Inferior parietal cortex (tissue), 1 donor: Measurements from ENCODE around the gene VSIG10.
"Not testable (repeated sequence)": the region's sequence is repeated elsewhere in the genome, so short reads cannot be mapped to it uniquely, and the experiment has no call there.

Experiments used
- DNase-seq: peaks from one replicate; pipeline ENCODE4 v3.0.0-alpha.2; 2016; ENCODE audit errors: extremely low spot score

Gene VSIG10, protein sequence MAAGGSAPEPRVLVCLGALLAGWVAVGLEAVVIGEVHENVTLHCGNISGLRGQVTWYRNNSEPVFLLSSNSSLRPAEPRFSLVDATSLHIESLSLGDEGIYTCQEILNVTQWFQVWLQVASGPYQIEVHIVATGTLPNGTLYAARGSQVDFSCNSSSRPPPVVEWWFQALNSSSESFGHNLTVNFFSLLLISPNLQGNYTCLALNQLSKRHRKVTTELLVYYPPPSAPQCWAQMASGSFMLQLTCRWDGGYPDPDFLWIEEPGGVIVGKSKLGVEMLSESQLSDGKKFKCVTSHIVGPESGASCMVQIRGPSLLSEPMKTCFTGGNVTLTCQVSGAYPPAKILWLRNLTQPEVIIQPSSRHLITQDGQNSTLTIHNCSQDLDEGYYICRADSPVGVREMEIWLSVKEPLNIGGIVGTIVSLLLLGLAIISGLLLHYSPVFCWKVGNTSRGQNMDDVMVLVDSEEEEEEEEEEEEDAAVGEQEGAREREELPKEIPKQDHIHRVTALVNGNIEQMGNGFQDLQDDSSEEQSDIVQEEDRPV

GRCh38 chr12:118103601-118104382 lies at the start of gene VSIG10:
Gene VSIG10 (minus strand): TSS chr12:118104011. CDS start chr12:118103671, 340 bp downstream.
- DNase-seq, result peak; percentile 19

DNA sequence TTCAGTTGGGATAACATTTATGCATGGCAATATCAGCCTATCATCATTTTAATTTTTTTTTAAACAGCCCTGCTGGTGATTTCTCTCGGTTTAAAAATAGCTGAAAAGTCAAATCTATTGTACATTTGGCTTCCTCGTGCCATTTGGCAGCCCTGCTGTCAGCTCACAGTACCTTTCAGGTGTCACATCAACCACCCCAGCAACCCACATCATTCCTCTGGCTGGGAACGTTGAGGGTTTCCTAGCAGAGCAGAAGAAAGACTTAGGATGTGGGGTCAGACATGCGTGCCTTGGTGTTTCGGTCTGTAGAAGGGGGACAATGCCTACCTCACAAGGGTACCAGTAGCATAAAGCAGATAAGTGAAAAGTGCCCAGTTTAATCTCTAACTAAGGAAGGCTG lies 47.9 kb upstream of the VSIG10 start:
- no peak for DNase-seq

DNA sequence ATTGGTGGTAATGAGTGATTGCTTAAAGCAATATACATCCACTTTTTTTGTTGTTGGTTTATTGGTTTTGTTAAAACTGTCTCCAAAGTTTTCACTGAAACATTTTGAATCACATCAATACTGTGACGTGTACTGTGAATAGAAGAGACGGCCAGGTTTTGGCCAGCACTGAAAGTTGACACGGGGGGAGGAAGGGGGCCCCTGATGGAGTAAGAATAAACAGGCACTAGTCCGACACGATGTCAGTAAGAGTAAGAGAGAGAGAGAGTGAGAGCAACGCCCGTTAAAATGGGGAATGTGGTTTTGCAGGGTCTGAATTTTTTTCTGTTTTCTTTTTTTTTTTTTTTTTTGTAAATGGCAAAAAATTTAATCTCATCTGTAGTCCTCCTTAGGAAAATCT lies 46.8 kb upstream of the VSIG10 start:
- DNase-seq, result no peak

GRCh38 chr12:118148287-118148686 lies 44.5 kb upstream of the VSIG10 start:
- DNase-seq, result no peak

GRCh38 chr12:118145798-118146156 lies 42.0 kb upstream of the VSIG10 start:
- DNase-seq, result no peak

- no peak for DNase-seq
These were observed 41.4 kb upstream of the VSIG10 start for GRCh38 chr12:118145113-118145797.

GRCh38 chr12:118144499-118144898 lies 40.7 kb upstream of the VSIG10 start:
- DNase-seq, result no peak

GRCh38 chr12:118140825-118141224 lies 37.0 kb upstream of the VSIG10 start:
- DNase-seq, result no peak

DNA sequence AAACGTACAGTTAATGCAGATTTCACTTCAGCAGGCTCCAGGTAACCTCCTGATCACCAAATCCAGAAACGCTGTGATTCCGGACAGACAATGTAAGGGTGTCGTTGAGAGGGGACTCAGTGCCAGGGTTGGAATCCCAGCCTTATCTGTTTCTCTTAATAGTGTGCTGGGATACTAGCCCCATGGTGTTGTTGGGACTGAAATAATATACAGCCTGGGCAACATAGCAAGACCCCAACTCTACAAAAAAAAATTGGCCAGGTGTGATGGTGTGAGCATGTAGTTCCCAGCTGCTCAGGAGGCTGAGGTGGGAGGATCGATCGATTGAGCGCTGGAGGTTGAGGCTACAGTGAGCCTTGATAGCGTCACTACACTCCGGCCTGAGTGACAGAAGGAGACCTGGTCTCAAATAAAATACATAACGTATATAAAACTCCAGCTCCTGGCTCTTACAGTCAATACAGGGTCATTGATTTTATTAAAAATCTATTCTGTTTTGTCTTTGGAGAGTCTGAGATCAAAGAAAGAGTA lies 33.4 kb upstream of the VSIG10 start:
- DNase-seq, result no peak

DNA sequence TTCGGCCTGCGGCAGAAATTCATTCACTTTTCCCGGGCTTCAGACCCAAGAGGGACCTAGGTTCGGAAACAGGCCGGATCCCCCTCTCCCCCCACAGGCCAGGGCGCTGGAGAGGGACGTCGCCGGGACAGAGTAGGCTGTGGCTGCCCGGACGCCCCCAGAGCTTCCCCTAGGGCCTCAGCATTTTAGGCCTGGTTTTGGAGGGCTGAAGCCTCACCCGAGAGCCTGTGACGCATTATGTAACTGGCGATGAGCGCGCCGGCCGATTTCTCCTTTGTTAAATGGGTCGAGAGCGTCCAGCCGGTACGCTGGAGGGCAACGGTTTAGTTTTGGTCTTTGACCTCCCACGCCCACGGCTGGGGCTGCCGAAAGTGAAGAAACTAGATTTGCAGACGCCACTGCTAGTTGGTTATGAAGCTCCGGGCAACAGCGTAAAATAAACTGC lies 32.8 kb upstream of the VSIG10 start:
- DNase-seq, result peak; percentile 45

GRCh38 chr12:118135788-118136558 lies 32.2 kb upstream of the VSIG10 start, which contains the start of gene PEBP1:
Gene PEBP1 (plus strand): TSS chr12:118136124. CDS start chr12:118136210, 86 bp downstream.
- DNase-seq, result peak; percentile 95

DNA sequence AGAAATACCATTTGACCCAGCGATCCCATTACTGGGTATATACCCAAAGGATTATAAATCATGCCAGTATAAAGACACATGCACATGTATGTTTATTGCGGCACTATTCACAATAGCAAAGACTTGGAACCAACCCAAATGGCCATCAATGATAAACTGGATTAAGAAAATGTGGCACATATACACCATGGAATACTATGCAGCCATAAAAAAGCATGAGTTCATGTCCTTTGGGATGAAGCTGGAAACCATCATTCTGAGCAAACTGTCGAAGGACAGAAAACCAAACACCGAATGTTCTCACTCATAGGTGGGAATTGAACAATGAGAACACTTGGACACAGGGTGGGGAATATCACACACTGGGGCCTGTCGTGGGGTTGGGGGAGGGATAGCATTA lies 25.6 kb upstream of the VSIG10 start:
- DNase-seq, result not testable (repeated sequence)

DNA sequence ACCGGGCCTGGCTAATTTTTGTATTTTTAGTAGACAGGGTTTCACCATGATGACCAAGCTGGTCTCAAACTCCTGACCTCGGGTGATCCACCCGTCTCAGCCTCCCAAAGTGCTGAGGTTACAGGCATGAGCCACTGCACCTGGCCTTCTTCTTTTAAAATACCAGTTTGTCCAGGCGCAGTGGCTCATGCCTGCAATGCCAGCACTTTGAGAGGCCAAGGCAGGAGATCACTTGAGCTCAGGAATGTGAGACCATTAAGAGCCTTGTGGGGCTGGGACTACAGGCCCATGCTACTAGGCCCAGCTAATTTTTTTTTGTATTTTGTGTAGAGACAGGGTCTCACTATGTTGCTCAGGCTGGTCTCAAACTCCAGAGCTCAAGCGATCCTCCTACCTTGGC lies 24.1 kb upstream of the VSIG10 start:
- no peak for DNase-seq

- no peak for DNase-seq
These were observed 22.4 kb upstream of the VSIG10 start for GRCh38 chr12:118126119-118126757.

GRCh38 chr12:118125743-118126118 lies 21.9 kb upstream of the VSIG10 start:
- DNase-seq, result no peak

- DNase-seq, result no peak
These were observed 20.6 kb upstream of the VSIG10 start for GRCh38 chr12:118124333-118124874.

- no peak for DNase-seq
These were observed 18.5 kb upstream of the VSIG10 start for GRCh38 chr12:118122264-118122663.

GRCh38 chr12:118120579-118121363 lies 17.0 kb upstream of the VSIG10 start:
- DNase-seq, result peak; percentile 81

- DNase-seq, result no peak
These were observed 15.7 kb upstream of the VSIG10 start for GRCh38 chr12:118119449-118119879.
